GM12878 (cell line): Measurements from ENCODE around the gene CAB39L. TPM values are rescaled to one million over a fixed set of nuclear protein-coding genes. Genes with fewer than 3 reads are reported as not detected.

ENCODE experiments used
- ATAC-seq: fragments of 200-7000 bp; cut with Tn5 transposase; 3 replicates; pipeline ENCODE4 v1.9.1; 2020; ENCODE audit warnings: mild to moderate bottlenecking, moderate library complexity
- BruUV-seq: library from RNA; stranded (reverse); fragments of 400-500 nt; replicated peaks from 2 replicates; lab custom pipeline; 2021; lab: Mats Ljungman, UMichigan
- CTCF ChIA-PET: fragments of 300-600 bp; sonication (Branson Sonifier 250); formaldehyde crosslinking; extraction: SDS; loops from one replicate; lab custom pipeline; 2021; ENCODE audit warnings: inconsistent platforms; lab: Yijun Ruan, JAX
- POLR2A ChIA-PET: fragments of 350-600 bp; formaldehyde crosslinking; extraction: SDS; loops from one replicate; lab custom pipeline; 2021; ENCODE audit warnings: inconsistent platforms; lab: Charles Lee
- RAD21 ChIA-PET: fragments of 300-600 bp; sonication (Branson Sonifier 250); formaldehyde crosslinking; loops from one replicate; lab custom pipeline; 2023; ENCODE audit warnings: antibody characterized with exemption; ENCODE audit not compliant: unreplicated experiment; lab: Charles Lee
- SMC1A ChIA-PET: fragments of 300-600 bp; sonication (Branson Sonifier 250); formaldehyde crosslinking; loops from one replicate; lab custom pipeline; 2023; ENCODE audit not compliant: unreplicated experiment, uncharacterized antibody; lab: Charles Lee
- DNase-seq: peaks from one replicate; pipeline ENCODE4 v3.0.0-alpha.2; 2011; ENCODE audit warnings: low read depth, low spot score
- FAIRE-seq: peaks from 3 replicates; lab custom pipeline; 2011; peaks lifted over from hg19 to GRCh38; lab: Jason Lieb, UNC
- H2AFZ ChIP-seq: 2 replicates; pipeline ENCODE4 v1.6.0; 2011; ENCODE audit warnings: low read depth, low read length, control low read depth; ENCODE audit not compliant: control insufficient read depth
- H3K27ac ChIP-seq: 2 replicates; pipeline ENCODE4 v1.5.1; 2011; ENCODE audit warnings: control low read depth; ENCODE audit not compliant: control insufficient read depth, insufficient read depth
- H3K27me3 ChIP-seq, 2 experiments: replicated peaks in 1 of 2; 2 replicates each; pipeline versions ENCODE4 v1.6.0 to v1.6.1; 2011; ENCODE audit warnings: low read length in 1 of 2; ENCODE audit not compliant: control insufficient read depth in 2 of 2, insufficient read depth in 2 of 2
- H3K36me3 ChIP-seq, 2 experiments: 2 replicates each; pipeline ENCODE4 v1.5.1; 2011; ENCODE audit warnings: low read length in 1 of 2; ENCODE audit not compliant: control insufficient read depth in 2 of 2, insufficient read depth in 2 of 2
- H3K4me1 ChIP-seq: 2 replicates; pipeline ENCODE4 v1.6.1; 2011; ENCODE audit warnings: mild to moderate bottlenecking, low read length, moderate library complexity, mixed read lengths; ENCODE audit not compliant: control insufficient read depth, insufficient read depth
- H3K4me2 ChIP-seq: 2 replicates; pipeline ENCODE4 v1.6.0; 2011; ENCODE audit warnings: control low read depth; ENCODE audit not compliant: control insufficient read depth, insufficient read depth
- H3K4me3 ChIP-seq: fragments of 200-600 bp; sonication (generic); 2 replicates; pipeline ENCODE4 v1.5.1; 2016
- H3K79me2 ChIP-seq: 2 replicates; pipeline ENCODE4 v1.6.0; 2011; ENCODE audit warnings: low read length; ENCODE audit not compliant: control insufficient read depth, insufficient read depth
- H3K9ac ChIP-seq: 2 replicates; pipeline ENCODE4 v1.8.0; 2011; ENCODE audit warnings: low read length, control low read depth, mixed read lengths; ENCODE audit not compliant: control insufficient read depth, insufficient read depth
- H3K9me3 ChIP-seq: replicated peaks from 3 replicates; pipeline ENCODE4 v1.5.1; 2011; ENCODE audit warnings: mild to moderate bottlenecking, low read length; ENCODE audit not compliant: control insufficient read depth, insufficient read depth
- H4K20me1 ChIP-seq: 2 replicates; pipeline ENCODE4 v1.6.0; 2011; ENCODE audit not compliant: control insufficient read depth, insufficient read depth
- ATF2 ChIP-seq: IDR thresholded peaks from 2 replicates; pipeline ENCODE4 v1.6.1; 2012; ENCODE audit warnings: low read length, inconsistent platforms
- CBFB ChIP-seq: IDR thresholded peaks from 2 replicates; pipeline ENCODE4 v1.6.1; 2016; ENCODE audit warnings: antibody characterized with exemption, low read depth
- MYC ChIP-seq: IDR thresholded peaks from 2 replicates; pipeline ENCODE4 v1.6.1; 2011; ENCODE audit warnings: mild to moderate bottlenecking, low read length, moderate library complexity, inconsistent platforms; ENCODE audit not compliant: insufficient read depth, insufficient replicate concordance, insufficient read length, severe bottlenecking
- NR2C2 ChIP-seq: IDR thresholded peaks from 2 replicates; pipeline ENCODE4 v1.6.1; 2011; ENCODE audit warnings: borderline replicate concordance, low read depth; ENCODE audit not compliant: control insufficient read depth, insufficient read length
- PBX3 ChIP-seq: IDR thresholded peaks from 2 replicates; pipeline ENCODE4 v1.6.1; 2011; ENCODE audit warnings: mild to moderate bottlenecking, low read depth, low read length, moderate library complexity; ENCODE audit not compliant: insufficient replicate concordance
- RELA ChIP-seq: fragments of 450-650 bp; IDR thresholded peaks from 2 replicates; pipeline ENCODE4 v1.8.0; 2014; ENCODE audit warnings: borderline replicate concordance; ENCODE audit not compliant: partially characterized antibody
- SRF ChIP-seq, 2 experiments: IDR thresholded peaks; 2 replicates each; pipeline ENCODE4 v1.6.1; 2011; ENCODE audit warnings: low read depth in 2 of 2, low read length in 2 of 2, mild to moderate bottlenecking in 1 of 2, moderate library complexity in 1 of 2
- ZBTB11 ChIP-seq: fragments of 450-650 bp; formaldehyde crosslinking; IDR thresholded peaks from 2 replicates; pipeline ENCODE4 v1.5.0; 2022; ENCODE audit warnings: mild to moderate bottlenecking, missing genetic modification characterization
- ZNF384 ChIP-seq: IDR thresholded peaks from 2 replicates; pipeline ENCODE4 v1.6.1; 2012; ENCODE audit warnings: low read depth, mild to moderate bottlenecking, low read length, improper control_type of control experiment, borderline replicate concordance
- ZSCAN29 ChIP-seq: fragments of 450-650 bp; IDR thresholded peaks from 2 replicates; pipeline ENCODE4 v1.6.1; 2017; ENCODE audit warnings: mild to moderate bottlenecking, moderate library complexity
- WGBS: methylation state at CpG from one replicate; pipeline ENCODE4 v1.1.6; 2016; ENCODE audit warnings: low lambda C conversion rate; ENCODE audit not compliant: insufficient replicate concordance, insufficient coverage; ENCODE audit errors: missing lambda C conversion rate; 5-methylcytosine and 5-hydroxymethylcytosine counted together
- in situ Hi-C: fragments of 300-500 bp; cut with MboI; formaldehyde crosslinking; loops from 9 replicates; pipeline ENCODE4 v1.14.3; 2018; ENCODE audit warnings: mixed read lengths
- intact Hi-C: fragments of 100-400 bp; cut with micrococcal nuclease; formaldehyde crosslinking; loops from one replicate; pipeline ENCODE4 v1.14.2; 2022; ENCODE audit not compliant: unreplicated experiment
- polyA plus RNA-seq, 11 experiments: library from polyadenylated mRNA; depleted of rRNA in 4 of 11; unstranded in 6 of 11; stranded (reverse) in 5 of 11; fragments of >200 nt; fragmentation: Nextera tagmentation in 4 of 11; fragmentation: Illumina TruSeq in 1 of 11; extraction: Ambion mirVana in 4 of 11; extraction: Trizol in 1 of 11; gene quantifications; 1 replicate in 1 of 11; 2 replicates in 10 of 11; pipeline versions ENCODE4 v1.2.1 to v1.2.3, GENCODE V29; 2011 to 2016; ENCODE audit warnings: inconsistent platforms in 2 of 11, missing spikeins in 2 of 11, low read depth in 1 of 11
- total RNA-seq, 4 experiments: library from RNA; depleted of rRNA in 3 of 4; stranded (reverse); fragments of >200 nt in 3 of 4; fragmentation: Illumina TruSeq in 1 of 4; extraction: Trizol in 1 of 4; gene quantifications; 2 replicates each; pipeline versions ENCODE4 v1.2.1 to v1.2.3, GENCODE V29; 2013 to 2021

Gene CAB39L
- total and polyA plus RNA-seq, 10 of the 15 experiments (the other 5 are each of a cell fraction or from before 2014, with no cell fraction given), result 0.88 to 3.0 (median 1.7) TPM

- intact Hi-C loops (no loop called here), in situ Hi-C loops (no loop called here)
- Histone ChIP-seq H3K9me3 (no peaks in the 10 kb centered on the region), H3K4me3 (no peak overlapping the region), H2AFZ (no peak overlapping the region), H3K36me3 (no peaks in the 10 kb centered on the region), H3K79me2 (no peaks in the 10 kb centered on the region), H3K27me3 (no peaks in the 10 kb centered on the region), H3K4me2 (no peak overlapping the region), H3K4me1 (no peaks in the 10 kb centered on the region), H3K27ac (no peak overlapping the region), H4K20me1 (no peaks in the 10 kb centered on the region), H3K9ac (no peak overlapping the region)
- no TSS peak for BruUV-seq
- RAD21 ChIA-PET, result no interaction called here
- DNase-seq (no peak), FAIRE-seq (no peak), ATAC-seq (no peak)
- TF ChIP-seq PBX3 (no peak), ZNF384 (no peak), SRF (IDR thresholded peaks at IDR 0.05; ENCODE audit: low read depth in 2 of 2, low read length in 2 of 2) (no peak), NR2C2 (no peak), ZSCAN29 (no peak), ZBTB11 (CRISPR knock-in tag) (no peak), MYC (no peak), RELA (no peak), CBFB (no peak), ATF2 (no peak)
- POLR2A ChIA-PET, result interaction anchor here (0.7 kb wide), 1 partner anchor 1289 kb away, joined by 5 read pairs; no protein-coding TSS in a partner anchor
- CTCF ChIA-PET, result interaction anchor here (0.5 to 0.9 kb wide), 2 partner anchors 70 to 568 kb away, joined by 3 read pairs; partner anchors contain the start of gene SPRYD7
- 72% methylated on average over 5 of the region's 5 CpGs for WGBS
- SMC1A ChIA-PET, result interaction anchor here (0.8 to 1.9 kb wide), 2 partner anchors 9 to 185 kb away, joined by 3 to 5 read pairs; no protein-coding TSS in a partner anchor
Measured at GRCh38 chr13:49367640-49368422, 76.0 kb downstream of the CAB39L start.
